IMR-90 (cell line): ENCODE measurements around the gene SLC25A26. TPM values are rescaled to one million over a fixed set of nuclear protein-coding genes. Genes with fewer than 3 reads are reported as not detected.

Source experiments
- ATAC-seq: fragments of 200-7000 bp; cut with Tn5 transposase; 2 replicates; pipeline ENCODE4 v1.9.1; 2020; ENCODE audit warnings: low read depth, mild to moderate bottlenecking, moderate library complexity
- BruUV-seq: library from RNA; stranded (reverse); fragments of 400-500 nt; replicated peaks from 2 replicates; lab custom pipeline; 2021; lab: Mats Ljungman, UMichigan
- CTCF ChIA-PET: fragments of 300-600 bp; formaldehyde crosslinking; extraction: SDS; loops from one replicate; lab custom pipeline; 2021; ENCODE audit warnings: antibody characterized with exemption; lab: Yijun Ruan, JAX
- POLR2A ChIA-PET: fragments of 300-600 bp; sonication (Branson Sonifier 250); formaldehyde crosslinking; loops from one replicate; lab custom pipeline; 2022; ENCODE audit warnings: antibody characterized with exemption; ENCODE audit not compliant: unreplicated experiment; lab: Charles Lee
- DNase-seq: peaks from one replicate; pipeline ENCODE4 v3.0.0; 2013
- H2AFZ ChIP-seq: replicated peaks from 2 replicates; pipeline ENCODE3; 2013; ENCODE audit warnings: low read length, mild to moderate bottlenecking; ENCODE audit not compliant: poor library complexity
- H2AK5ac ChIP-seq: 2 replicates; pipeline ENCODE4 v1.6.1; 2013; ENCODE audit warnings: low read depth, low read length, inconsistent platforms
- H2AK9ac ChIP-seq: replicated peaks from 2 replicates; pipeline ENCODE3; 2013; ENCODE audit warnings: mild to moderate bottlenecking, low read depth, low read length, moderate library complexity; ENCODE audit not compliant: poor library complexity
- H2BK120ac ChIP-seq: 2 replicates; pipeline ENCODE4 v1.6.1; 2013; ENCODE audit warnings: low read depth, low read length, inconsistent platforms
- H2BK15ac ChIP-seq: 3 replicates; pipeline ENCODE4 v1.6.1; 2013; ENCODE audit warnings: low read depth, low read length, inconsistent platforms
- H2BK20ac ChIP-seq: 2 replicates; pipeline ENCODE4 v1.6.1; 2013; ENCODE audit warnings: low read depth, mild to moderate bottlenecking, inconsistent platforms, low read length, moderate library complexity
- H2BK5ac ChIP-seq: 2 replicates; pipeline ENCODE4 v1.6.1; 2013; ENCODE audit warnings: mild to moderate bottlenecking, low read depth, low read length, inconsistent platforms; ENCODE audit not compliant: poor library complexity, severe bottlenecking
- H3K14ac ChIP-seq: replicated peaks from 2 replicates; pipeline ENCODE4 v1.6.1; 2013; ENCODE audit warnings: low read depth, low read length, inconsistent platforms
- H3K18ac ChIP-seq: 2 replicates; pipeline ENCODE4 v1.6.1; 2013; ENCODE audit warnings: low read depth, low read length, control low read depth
- H3K23ac ChIP-seq: 2 replicates; pipeline ENCODE4 v1.6.1; 2013; ENCODE audit warnings: low read depth, low read length, inconsistent platforms
- H3K27ac ChIP-seq: 2 replicates; pipeline ENCODE4 v1.5.1; 2013; ENCODE audit warnings: mild to moderate bottlenecking, control low read depth, low read length; ENCODE audit not compliant: insufficient read depth
- H3K27me3 ChIP-seq: 2 replicates; pipeline ENCODE4 v1.6.1; 2013; ENCODE audit warnings: low read length; ENCODE audit not compliant: control insufficient read depth, insufficient read depth
- H3K36me3 ChIP-seq: 2 replicates; pipeline ENCODE4 v1.6.1; 2013; ENCODE audit warnings: low read length, mixed read lengths; ENCODE audit not compliant: control insufficient read depth, insufficient read depth
- H3K4ac ChIP-seq: 2 replicates; pipeline ENCODE4 v1.6.1; 2013; ENCODE audit warnings: low read depth, low read length, inconsistent platforms
- H3K4me1 ChIP-seq: 2 replicates; pipeline ENCODE4 v1.6.1; 2013; ENCODE audit warnings: low read length, mixed read lengths; ENCODE audit not compliant: control insufficient read depth, insufficient read depth
- H3K4me2 ChIP-seq: 2 replicates; pipeline ENCODE4 v1.6.1; 2013; ENCODE audit warnings: low read depth, mild to moderate bottlenecking, control low read depth, low read length, moderate library complexity
- H3K4me3 ChIP-seq: 2 replicates; pipeline ENCODE4 v1.5.1; 2013; ENCODE audit warnings: low read depth, mild to moderate bottlenecking, control low read depth, low read length, moderate library complexity; ENCODE audit not compliant: insufficient read depth
- H3K56ac ChIP-seq: 2 replicates; pipeline ENCODE4 v1.6.1; 2013; ENCODE audit warnings: low read length, inconsistent platforms; ENCODE audit not compliant: insufficient read depth; ENCODE audit errors: extremely low read depth
- H3K79me1 ChIP-seq, 2 experiments: 2 replicates each; pipeline ENCODE4 v1.6.1; 2013; ENCODE audit warnings: low read length in 2 of 2, inconsistent platforms in 1 of 2, low read depth in 1 of 2
- H3K9ac ChIP-seq: 2 replicates; pipeline ENCODE4 v1.6.1; 2013; ENCODE audit warnings: low read depth, low read length, control low read depth
- H3K9me1 ChIP-seq: 2 replicates; pipeline ENCODE4 v1.6.1; 2013; ENCODE audit warnings: low read length, inconsistent platforms; ENCODE audit not compliant: insufficient read depth
- H3K9me3 ChIP-seq: 2 replicates; pipeline ENCODE4 v1.6.1; 2013; ENCODE audit warnings: low read length; ENCODE audit not compliant: control insufficient read depth, insufficient read depth
- H4K20me1 ChIP-seq: 2 replicates; pipeline ENCODE4 v1.6.1; 2013; ENCODE audit warnings: low read length, inconsistent platforms; ENCODE audit not compliant: insufficient read depth
- H4K5ac ChIP-seq: 2 replicates; pipeline ENCODE4 v1.6.1; 2013; ENCODE audit warnings: mild to moderate bottlenecking, low read depth, low read length, control low read depth
- H4K8ac ChIP-seq, 2 experiments: 2 replicates each; pipeline ENCODE4 v1.6.1; 2013; ENCODE audit warnings: low read depth in 2 of 2, low read length in 2 of 2, control low read depth in 1 of 2, inconsistent platforms in 1 of 2
- H4K91ac ChIP-seq: 2 replicates; pipeline ENCODE4 v1.6.1; 2013; ENCODE audit warnings: low read depth, low read length, inconsistent platforms; ENCODE audit not compliant: insufficient read depth
- CTCF ChIP-seq: conservative IDR thresholded peaks from 2 replicates; pipeline ENCODE4 v1.5.1; 2012; ENCODE audit warnings: mild to moderate bottlenecking, low read depth, low read length, improper control_type of control experiment
- MAFK ChIP-seq: IDR thresholded peaks from 2 replicates; pipeline ENCODE4 v1.6.1; 2012; ENCODE audit warnings: low read depth, low read length, improper control_type of control experiment
- MXI1 ChIP-seq: IDR thresholded peaks from 2 replicates; pipeline ENCODE4 v1.6.1; 2012; ENCODE audit warnings: low read depth, mild to moderate bottlenecking, low read length, moderate library complexity, borderline replicate concordance
- RAD21 ChIP-seq: IDR thresholded peaks from 2 replicates; pipeline ENCODE4 v1.6.1; 2012; ENCODE audit warnings: low read length, improper control_type of control experiment
- RCOR1 ChIP-seq: IDR thresholded peaks from 2 replicates; pipeline ENCODE4 v1.6.1; 2012; ENCODE audit warnings: mild to moderate bottlenecking, low read length, improper control_type of control experiment; ENCODE audit not compliant: insufficient replicate concordance
- USF2 ChIP-seq: fragments of 150-350 bp; IDR thresholded peaks from 2 replicates; pipeline ENCODE4 v1.6.1; 2017; ENCODE audit warnings: mild to moderate bottlenecking, antibody characterized with exemption, low read length, low read depth
- WGBS, 2 experiments: methylation state at CpG; one replicate each; pipeline versions ENCODE4 v1.1.5 to v1.1.7; 2013; ENCODE audit warnings: missing lambda C conversion rate in 2 of 2; ENCODE audit not compliant: insufficient read length in 1 of 2; ENCODE audit errors: extremely low coverage in 2 of 2; 5-methylcytosine and 5-hydroxymethylcytosine counted together
- dilution Hi-C: fragments of 300-500 bp; cut with HindIII; formaldehyde crosslinking; loops from one replicate; pipeline ENCODE4 v1.14.3; 2018; ENCODE audit warnings: low sequenced_read_pairs; ENCODE audit not compliant: unreplicated experiment
- in situ Hi-C: fragments of 300-500 bp; cut with MboI; formaldehyde crosslinking; loops from 3 replicates; pipeline ENCODE4 v1.14.3; 2019; ENCODE audit warnings: low sequenced_read_pairs, inconsistent platforms, mixed read lengths
- intact Hi-C: fragments of 100-400 bp; cut with micrococcal nuclease; formaldehyde crosslinking; loops from 2 replicates; pipeline ENCODE4 v1.10.0; 2022
- polyA plus RNA-seq, 3 experiments: library from polyadenylated mRNA; depleted of rRNA; stranded (reverse); fragments of >200 nt; gene quantifications; 2 replicates each; pipeline ENCODE4 v1.2.3, GENCODE V29; 2012; ENCODE audit warnings: low replicate concordance in 1 of 3
- total RNA-seq: library from RNA; depleted of rRNA; stranded (reverse); fragments of >200 nt; gene quantifications from 2 replicates; pipeline ENCODE4 v1.2.3, GENCODE V29; 2012

The SLC25A26 gene
- total and polyA plus RNA-seq, 2 of the 4 experiments (the other 2 are of a cell fraction): 10.9 to 12.7 TPM

GRCh38 chr3:66255865-66256264, 35.1 kb downstream of the SLC25A26 start:
- Histone ChIP-seq H4K91ac (0 out of 2 replicates have a peak overlapping the region, but pooled peaks have one; percentile 11), H2BK5ac (peak overlapping the region; percentile 53), H3K4me3 (no peak overlapping the region), H3K4ac (peak overlapping the region; percentile 44; the same call in 1 of the 2 replicates), H2AK9ac (no peak overlapping the region), H2BK120ac (peak overlapping the region; percentile 10; the same call in 1 of the 2 replicates), H4K8ac (no peak overlapping the region; a peak in 1 of 4 replicates), H3K79me1 (peaks cover 6 to 15% of the 10 kb centered on the region in 2 experiments), H3K27ac (peak overlapping the region; percentile 62; the same call in 1 of the 2 replicates), H3K18ac (peak overlapping the region; percentile 75), H3K14ac (0 out of 2 replicates have a peak overlapping the region, but pooled peaks have one; percentile 8), H3K9me1 (peaks cover 17% of the 10 kb centered on the region), H3K27me3 (no peaks in the 10 kb centered on the region), H4K5ac (peak overlapping the region; percentile 79), H3K4me2 (peak overlapping the region; percentile 16; the same call in 1 of the 2 replicates), H2AFZ (no peak overlapping the region), H4K20me1 (no peaks in the 10 kb centered on the region), H3K4me1 (peaks cover 17% of the 10 kb centered on the region), H2BK15ac (no peak overlapping the region), H3K36me3 (no peaks in the 10 kb centered on the region), H2AK5ac (no peak overlapping the region), H3K9ac (0 out of 2 replicates have a peak overlapping the region, but pooled peaks have one; percentile 16), H2BK20ac (0 out of 2 replicates have a peak overlapping the region, but pooled peaks have one; percentile 9), H3K9me3 (no peaks in the 10 kb centered on the region), H3K56ac (no peak overlapping the region), H3K23ac (0 out of 2 replicates have a peak overlapping the region, but pooled peaks have one; percentile 4)
- ATAC-seq: no peak
- BruUV-seq: no TSS peak
- TF ChIP-seq USF2: no peak
- TF ChIP-seq MXI1: no peak
- TF ChIP-seq RCOR1: no peak
- no peak for TF ChIP-seq MAFK
- no peak for TF ChIP-seq RAD21
- no peak for TF ChIP-seq CTCF
- no CpG with 5 or more reads among the region's 3 CpGs for WGBS, 2 experiments
- ChIA-PET CTCF (interaction anchor here (0.7 to 4.1 kb wide), 4 partner anchors 21 to 682 kb away, joined by 3 to 25 read pairs (median 6); no protein-coding TSS in a partner anchor), POLR2A (no interaction called here)
- in situ Hi-C loops (no loop called here), dilution Hi-C loops (no loop called here), intact Hi-C loops (loop anchor here (2.0 to 5.0 kb wide), 2 partner anchors 241 to 561 kb away; no protein-coding TSS in a partner anchor)
- DNase-seq: no peak
